NCI-H524 (cell line): Measurements from ENCODE around the gene CD248.
"Not testable (repeated sequence)": the region's sequence is repeated elsewhere in the genome, so short reads cannot be mapped to it uniquely, and the experiment has no call there.

Experiments used
- DNase-seq, 2 experiments: peaks; one replicate each; lab custom pipeline; 2025; lab: John Stamatoyannopoulos, UW

Gene CD248

DNA sequence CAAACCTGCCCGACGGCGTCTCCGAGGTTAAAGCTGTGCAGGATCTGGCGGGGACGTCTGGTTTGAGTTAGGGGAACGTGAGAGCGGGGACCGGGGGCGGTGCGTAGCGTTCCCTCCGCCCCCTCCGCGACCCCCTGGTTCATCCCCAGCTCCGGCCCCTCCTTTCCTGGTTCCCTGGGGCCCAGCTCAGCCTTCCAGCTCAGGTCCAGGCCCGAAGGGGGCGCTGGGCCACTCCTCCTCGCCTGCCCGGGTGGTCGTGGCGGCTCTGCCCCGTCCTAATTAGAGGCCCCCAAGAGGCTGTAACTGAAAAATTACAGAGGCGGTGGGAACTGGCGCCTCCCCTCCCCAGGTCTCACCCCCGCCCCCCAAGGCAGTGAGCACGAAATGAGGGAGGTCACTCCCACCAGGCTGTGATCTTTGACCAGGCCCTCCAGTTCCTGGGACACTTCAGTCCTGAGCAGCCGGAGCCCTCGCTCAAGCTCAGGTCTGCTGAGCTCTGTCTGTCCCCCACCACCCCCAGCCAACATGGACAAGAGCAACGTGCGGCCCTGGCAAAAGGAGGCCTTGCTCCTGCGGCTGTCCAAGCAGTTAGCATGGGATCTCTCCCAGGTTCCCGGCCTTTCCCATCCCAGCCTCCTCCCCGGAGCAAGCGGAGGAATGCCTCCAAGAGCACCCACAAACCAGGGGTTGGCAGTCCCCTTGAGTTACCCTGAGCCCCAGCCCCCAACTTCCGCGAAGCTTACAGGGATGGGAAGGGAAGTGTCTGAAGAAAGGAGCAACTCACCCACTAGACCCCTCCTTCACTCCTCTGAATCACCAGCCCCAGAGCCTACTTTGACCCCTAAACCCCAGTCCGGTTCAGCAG lies 3.3 kb downstream of the CD248 start:
- no peak for DNase-seq

DNA sequence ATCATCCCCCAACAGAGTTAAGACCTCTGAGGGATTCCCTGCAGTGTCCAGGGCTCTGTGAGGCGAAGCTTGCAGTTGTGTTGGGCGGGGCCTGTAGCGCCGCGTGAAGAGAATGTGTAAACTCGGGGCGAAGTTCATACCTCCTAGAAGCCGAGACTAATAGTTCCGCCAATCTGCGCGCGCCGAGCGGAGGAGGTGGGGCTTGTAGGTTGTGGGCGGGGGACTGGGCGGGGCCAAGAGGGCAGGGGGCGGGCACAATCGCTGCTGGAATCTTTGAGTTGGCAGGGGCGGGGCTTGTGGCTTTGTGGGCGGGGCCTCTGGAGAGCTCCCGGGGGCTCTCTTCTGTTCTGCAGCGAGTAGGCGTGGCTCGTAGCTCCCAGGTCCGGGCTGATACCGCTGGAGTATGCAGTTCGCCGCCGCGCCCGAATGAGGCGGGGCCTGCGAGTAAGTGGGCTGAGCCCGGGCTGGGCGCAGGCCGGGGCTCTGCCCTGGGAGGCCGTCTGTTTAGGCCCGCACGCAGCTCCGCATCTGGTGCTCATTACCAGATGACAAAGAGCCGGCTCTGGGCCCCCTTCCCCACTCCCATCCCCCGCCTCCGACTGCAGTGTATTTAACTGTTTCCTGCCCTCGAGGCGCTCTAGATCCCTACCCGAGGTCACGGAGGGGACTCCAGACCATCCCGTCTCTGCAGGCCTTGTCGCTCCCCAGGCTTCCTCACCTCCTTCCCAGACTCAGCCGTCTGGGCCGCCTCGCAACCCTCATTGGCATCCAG lies 4.1 kb downstream of the CD248 start:
- peak; percentile 93 to 97 for DNase-seq

DNA sequence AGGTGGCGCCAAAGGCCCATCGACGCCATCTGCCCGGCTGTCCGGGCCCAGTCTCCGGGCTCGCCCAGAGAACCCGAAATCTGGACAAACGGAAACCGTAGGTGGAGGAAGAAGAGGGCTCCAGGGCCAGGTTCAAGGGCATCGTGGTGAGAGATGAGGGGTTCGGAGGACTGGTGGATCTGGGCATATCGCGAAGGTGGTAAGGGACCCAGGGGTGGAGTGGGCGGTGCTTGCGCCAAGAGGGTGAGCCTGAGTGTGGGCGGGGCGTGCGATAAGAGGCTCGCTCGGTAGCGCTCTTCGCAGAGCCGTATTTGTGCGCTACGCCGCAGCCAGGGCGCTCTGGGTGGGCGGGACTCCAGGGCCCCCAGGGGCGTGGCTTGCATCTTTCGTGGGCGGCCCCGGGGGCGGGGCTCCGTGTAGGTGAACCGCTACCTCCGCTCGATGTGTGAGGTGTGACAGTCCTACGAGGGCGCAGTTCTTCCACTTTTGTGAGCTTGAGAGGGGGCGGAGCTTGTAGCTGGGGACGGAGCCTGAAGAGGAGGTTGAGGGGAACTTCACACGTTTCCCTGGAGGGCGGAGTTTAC lies 4.8 kb downstream of the CD248 start:
- DNase-seq: peak; percentile 92 to 95

DNA sequence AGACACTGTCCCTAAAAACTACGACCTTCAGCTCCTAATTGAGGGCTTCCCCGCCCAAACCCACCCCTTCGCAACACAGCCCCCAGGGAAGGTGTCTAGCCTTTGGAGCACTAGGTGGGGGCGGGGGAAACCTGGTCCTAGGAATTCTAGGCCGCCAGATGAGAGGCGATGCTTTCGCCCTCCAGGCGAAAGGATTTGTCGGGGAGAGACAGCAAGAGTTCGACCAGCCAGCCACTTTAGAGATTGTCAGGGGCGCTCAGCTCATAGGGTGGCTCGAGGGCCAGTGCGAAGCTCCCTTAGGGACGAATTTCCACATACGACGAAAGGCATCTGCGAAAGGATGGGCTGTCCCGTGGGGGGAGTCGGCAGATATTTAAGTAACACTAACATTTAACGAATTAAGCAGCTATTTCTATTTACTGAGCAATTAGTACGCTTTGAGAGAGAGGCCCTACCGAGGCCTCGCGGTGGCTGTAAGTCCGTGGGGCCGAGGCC lies 5.3 kb downstream of the CD248 start:
- no peak for DNase-seq

DNA sequence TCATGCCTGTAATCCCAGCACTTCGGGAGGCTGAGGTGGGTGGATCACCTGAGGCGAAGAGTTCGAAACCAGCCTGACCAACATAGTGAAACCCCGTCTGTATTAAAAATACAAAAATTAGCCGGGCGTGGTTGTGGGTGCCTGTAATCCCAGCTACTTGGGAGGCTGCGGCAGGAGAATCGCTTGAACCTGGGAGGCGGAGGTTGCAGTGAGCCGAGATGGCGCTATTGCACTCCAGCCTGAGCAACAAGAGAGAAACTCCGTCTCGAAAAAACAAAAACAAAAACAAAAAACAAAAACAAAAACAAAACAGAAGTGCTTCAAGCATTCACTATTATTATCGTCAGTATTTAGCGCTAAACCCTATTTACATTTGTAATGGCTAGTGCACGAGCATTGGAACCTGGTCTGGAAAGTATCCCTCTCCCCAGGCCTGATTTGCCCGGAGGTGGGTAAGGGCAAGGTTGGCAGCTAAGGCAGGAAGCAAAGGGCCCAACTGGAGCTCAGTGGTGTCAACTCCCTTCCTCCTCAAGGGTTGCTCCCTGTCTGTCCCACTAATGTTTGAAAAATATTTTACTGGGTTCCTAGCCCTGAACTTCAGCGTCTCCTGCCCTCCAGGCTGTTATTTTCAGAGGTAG lies 5.9 kb downstream of the CD248 start:
- DNase-seq: not testable (repeated sequence)

DNA sequence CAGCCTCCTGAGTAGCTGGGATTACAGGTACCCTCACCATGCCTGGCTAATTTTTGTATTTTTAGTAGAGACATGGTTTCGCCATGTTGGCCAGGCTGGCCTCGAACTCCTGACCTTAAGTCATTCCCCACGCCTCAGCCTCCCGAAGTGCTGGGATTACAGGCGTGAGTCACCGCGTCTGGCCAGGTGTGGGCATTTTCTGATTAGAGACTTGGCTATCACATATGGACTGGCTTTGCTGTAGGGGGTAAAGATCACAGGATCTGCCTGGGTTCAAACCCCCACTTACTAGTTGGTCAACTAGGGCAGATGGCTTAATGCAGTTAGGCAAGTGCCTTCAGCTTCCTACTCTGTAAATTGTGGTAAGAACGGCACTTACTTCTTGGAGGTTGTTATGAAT lies 6.5 kb downstream of the CD248 start:
- no peak for DNase-seq

DNA sequence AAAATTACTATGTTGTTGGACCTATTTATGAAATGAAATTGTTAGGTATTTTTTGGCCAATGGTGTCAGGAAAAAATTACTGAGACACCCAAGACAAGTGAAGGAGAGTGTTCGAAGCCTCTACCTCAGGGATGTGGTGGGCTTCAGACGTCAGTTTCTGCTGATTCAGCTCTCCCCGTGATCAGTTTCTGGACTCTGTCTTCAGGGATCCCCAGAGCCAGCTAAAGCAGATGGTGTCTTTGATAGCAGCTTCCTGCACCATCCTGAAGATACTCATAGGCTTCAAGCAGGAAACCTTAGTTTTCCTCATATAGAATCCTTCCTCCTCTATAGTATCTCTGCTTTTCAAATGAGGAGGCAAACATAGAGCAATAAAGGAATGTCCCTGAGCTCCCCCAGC lies 7.4 kb downstream of the CD248 start:
- DNase-seq: no peak

DNA sequence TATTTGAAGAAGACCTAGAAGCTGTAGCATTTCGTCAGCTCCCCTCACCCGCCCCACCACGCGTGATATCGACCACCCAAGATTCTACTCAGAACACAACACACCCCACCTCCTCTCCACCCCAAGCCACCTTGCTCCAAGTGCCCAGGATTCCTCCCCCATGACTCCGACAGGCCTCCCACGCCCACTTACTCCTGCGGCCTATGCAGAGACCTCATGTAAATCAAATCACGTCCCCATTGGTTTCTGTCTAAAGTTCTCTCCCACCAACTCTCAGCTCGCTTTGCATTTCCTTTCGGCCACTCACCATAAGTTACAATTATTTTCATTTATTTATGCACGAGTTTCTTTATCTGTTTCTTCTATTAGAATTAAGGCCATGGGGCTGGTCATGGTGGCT lies 14.2 kb downstream of the CD248 start:
- no peak for DNase-seq

DNA sequence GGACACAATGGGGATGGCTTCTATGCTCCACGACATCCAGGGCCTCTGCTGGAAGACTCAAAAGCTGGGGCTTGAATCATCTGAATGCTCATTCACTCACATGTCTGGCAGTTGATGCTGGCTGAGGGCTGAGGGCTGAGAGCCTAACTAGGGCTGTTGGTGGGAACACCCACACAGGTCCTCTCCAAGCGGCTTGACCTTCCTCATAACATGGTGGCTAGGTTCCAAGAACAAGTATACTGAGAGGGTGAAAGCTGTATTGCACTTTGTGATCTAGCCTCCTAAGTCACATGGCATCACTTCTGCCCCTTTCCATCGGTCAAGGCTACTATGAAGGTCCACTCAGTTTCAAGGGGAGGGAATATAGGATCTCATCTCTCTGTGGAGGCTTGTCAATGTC lies 17.7 kb downstream of the CD248 start:
- DNase-seq: no peak

DNA sequence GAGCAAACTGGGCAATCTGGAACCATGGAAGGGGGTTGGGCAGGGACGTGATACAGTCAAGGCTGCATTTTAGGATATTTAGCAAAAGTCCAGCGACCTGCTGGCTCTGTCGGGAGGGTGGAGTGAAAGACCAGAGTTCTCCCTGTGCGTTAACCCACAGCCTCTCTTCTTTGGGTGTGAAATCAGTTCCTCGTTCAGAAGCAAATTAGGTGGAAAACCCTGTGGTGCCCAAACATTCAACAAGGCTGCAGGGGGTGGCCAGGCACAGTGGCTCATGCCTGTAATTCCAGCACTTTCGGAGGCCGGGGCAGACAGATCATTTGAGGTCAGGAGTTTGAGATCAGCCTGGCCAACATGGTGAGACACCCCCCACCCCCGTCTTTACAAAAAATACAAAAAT lies 19.2 kb downstream of the CD248 start:
- no peak for DNase-seq

DNA sequence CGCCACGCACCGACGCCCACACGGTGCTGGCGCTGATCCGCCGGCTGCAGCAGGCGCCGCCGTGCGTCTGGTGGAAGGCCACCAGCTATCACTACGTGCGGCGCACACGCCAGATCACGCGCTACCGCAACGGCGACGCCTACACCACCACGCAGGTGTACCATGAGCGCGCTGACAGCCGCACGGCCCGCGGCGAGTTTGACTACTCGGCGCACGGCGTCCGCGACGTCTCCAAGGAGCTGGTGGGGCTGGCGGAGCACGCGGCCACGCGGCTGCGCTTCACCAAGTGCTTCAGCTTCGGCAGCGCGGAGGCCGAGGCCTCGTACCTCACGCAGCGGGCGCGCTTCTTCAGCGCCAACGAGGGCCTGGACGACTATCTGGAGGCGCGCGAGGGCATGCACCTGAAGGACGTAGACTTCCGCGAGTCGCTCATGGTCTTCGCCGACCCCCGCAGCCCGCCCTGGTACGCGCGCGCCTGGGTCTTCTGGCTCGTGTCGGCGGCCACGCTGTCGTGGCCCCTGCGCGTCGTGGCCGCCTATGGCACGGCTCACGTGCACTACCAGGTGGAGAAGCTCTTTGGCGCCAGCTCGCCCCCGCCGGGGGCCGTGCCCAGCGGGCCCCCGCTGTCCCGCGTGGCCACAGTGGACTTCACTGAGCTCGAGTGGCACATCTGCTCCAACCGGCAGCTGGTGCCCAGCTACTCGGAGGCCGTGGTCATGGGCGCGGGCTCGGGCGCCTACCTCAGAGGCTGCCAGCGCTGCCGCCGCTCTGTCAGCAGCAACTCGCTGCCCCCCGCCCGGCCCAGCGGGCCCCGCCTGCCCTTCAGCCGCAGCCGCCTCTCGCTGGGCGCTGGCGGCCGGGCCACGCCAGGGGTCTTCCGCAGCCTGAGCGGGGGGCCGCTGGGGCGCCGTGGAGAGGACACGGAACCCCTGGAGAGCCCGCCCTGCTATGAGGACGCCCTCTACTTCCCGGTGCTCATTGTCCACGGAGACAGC lies 21.9 kb downstream of the CD248 start:
- no peak for DNase-seq

DNA sequence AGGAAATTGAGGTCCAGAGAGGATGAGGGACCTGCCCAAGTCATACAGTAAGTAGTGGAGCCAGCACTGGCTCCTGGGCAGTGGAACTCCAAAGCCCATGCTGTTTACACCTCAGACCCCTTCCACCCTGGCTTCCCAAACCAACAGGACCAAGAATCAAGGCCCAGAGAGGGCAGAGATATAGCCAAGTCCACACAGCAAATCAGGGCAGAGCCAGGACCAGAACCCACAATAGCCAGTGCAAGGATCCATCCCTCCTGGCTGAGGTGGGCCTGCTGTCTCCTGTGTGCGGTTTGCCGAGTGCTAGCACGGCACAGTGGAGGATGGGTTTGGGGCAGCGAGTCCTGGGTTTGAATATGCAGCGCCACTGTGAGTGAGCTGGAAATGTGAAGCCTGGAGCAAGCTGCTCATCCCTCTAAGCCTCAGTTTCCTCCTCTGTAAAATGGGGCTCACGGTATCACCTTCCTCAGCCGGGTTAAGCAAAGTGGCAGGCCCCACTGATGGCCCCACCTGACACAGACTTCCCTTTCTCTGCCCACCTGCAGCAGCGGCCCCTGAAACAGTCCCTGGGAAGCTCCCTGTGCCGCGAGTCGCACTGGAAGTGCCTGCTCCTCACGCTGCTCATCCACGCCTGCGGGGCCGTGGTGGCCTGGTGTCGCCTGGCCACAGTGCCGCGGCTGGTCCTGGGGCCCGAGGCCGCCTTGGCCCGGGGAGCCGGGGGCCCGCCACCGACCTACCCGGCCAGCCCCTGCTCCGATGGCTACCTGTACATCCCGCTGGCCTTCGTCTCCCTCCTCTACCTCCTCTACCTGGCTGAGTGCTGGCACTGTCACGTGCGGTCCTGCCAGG lies 22.8 kb downstream of the CD248 start:
- DNase-seq: no peak

DNA sequence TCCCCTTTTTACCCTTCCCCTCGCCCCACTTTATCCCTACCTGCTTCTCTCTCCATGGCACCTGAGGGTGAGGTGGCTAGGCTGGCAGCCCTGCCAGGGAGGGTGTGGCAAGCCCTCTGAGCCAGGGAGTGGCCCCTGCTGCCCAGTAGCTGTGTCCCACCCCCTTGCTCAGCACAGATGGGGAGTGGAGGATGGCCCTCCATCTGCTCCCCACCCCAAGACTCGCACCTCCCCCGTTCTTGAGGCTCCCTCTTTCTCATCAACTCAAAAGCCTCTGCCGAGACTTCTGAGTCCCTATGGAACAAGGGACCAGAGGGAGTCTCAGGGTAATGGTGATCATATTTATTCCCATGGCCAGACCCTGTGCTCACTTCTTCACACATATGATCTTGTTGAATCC lies 23.5 kb downstream of the CD248 start:
- DNase-seq: no peak

DNA sequence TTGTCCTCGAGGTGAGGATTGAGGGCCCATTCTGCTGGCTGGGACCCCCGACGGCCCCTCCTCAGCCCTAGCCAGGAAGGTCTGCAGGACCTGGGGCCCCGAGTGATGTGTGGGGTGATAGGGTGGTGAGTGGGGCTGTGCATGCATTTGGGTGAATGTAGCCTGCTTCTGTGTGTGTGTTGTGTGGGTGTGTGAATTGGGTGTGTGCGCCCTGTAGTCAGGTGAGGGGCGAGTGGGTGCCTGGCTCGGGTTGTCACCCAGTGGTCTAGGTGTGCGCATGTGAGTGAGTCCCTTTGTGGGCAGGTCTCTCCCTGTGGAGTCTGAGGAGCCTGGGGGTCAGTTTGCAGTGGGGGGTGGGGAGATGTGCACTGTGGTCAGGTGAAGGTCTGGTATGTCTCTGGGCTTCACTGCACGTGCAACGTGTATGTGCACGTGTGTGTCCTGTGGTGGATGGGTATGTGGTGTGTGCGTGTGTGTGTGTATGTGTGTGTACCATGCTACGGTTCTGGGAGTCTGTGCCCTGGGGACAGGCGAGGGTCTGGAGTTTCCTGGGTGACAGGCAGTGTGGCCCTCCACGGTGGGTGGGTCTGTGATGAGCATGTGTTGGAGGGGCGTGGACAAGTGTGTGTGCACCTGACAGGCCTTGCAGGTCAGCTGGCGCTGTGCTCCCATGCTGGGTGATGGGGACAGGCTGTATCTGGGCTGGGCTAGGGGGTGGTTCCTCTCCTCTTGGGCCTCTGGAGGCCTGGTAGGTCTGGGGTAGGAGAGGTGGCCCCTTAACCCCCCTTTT lies 24.1 kb downstream of the CD248 start:
- DNase-seq: no peak

DNA sequence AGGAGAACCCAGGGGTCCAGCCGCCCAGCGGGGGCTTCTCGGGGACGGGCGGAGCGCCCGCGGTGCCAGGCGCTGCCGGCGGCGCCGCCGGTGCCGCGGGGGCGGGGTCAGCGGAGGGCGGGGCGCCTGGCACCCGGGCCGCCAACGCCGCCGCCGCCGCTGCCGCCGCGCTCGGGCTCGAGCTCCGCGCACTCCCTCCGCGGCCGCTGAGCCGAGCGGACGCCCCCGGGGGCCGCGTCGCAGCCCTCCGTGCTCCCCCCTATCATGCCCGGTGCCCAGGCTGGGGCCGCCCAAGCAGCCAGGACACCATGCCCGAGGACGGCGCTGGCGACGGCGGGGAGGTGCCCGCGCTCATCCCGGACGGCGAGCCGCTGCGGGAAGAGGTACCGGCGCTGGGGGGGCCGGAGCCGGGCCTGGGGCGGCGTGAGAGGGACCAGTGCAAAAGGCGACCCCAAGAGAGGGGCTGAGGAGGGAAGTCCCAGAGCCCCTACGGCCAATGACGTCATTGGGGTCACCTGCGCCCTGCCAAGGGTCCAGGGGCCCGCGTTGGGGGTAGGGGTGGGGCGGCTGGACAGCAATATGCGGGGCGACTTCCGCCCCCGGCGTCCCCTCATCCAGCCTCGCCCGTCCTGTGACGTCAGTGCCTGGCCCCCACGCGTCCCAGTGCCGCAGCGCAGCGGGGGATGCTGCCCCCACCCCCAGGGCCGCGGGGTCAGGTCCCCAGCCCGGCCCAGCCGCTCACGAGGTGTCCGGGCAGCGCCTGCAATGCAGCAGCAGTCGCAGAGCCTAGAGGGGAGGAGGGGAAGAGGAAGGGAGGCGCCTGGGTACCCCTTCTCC lies 24.9 kb downstream of the CD248 start, which contains the start of gene TMEM151A:
Gene TMEM151A, plus strand, starts transcription at position 189 of the 837 bp plus-strand sequence. Its CDS starts 120 bp downstream, at position 309.
- no peak for DNase-seq

DNA sequence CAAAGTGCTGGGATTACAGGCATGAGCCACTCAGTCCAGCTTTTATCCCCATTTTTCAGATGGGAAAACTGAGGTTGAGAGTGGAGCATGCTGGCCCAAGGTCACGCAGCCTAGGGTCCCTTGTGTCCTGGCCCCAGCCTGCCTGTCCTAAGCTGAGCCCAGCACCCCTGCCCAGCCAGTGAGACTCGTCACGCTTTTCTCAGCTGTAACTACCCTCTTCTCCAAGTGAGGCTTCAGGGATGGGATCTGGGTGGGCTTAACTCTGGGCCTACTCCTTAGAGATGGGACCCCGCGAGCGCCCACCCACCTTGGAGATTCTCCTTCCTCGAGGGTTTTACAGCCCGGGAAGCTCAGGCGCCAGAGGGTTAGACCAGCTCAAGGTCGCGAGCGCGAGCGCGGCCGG lies 25.5 kb downstream of the CD248 start:
- DNase-seq: no peak

DNA sequence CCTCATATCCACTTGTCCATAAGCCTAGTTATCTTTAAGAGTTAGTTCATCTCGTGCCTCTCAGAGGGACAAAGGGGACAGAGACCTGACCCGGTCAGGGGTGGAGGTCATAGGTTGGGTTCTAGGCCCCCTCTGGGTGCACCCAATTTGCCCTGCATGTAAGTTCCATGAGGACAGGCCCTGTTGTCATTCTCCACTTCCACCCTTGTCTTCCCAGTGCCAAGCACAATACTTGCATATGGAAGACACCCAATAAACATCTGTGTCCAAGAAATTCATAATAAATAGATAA lies 26.6 kb downstream of the CD248 start:
- no peak for DNase-seq

DNA sequence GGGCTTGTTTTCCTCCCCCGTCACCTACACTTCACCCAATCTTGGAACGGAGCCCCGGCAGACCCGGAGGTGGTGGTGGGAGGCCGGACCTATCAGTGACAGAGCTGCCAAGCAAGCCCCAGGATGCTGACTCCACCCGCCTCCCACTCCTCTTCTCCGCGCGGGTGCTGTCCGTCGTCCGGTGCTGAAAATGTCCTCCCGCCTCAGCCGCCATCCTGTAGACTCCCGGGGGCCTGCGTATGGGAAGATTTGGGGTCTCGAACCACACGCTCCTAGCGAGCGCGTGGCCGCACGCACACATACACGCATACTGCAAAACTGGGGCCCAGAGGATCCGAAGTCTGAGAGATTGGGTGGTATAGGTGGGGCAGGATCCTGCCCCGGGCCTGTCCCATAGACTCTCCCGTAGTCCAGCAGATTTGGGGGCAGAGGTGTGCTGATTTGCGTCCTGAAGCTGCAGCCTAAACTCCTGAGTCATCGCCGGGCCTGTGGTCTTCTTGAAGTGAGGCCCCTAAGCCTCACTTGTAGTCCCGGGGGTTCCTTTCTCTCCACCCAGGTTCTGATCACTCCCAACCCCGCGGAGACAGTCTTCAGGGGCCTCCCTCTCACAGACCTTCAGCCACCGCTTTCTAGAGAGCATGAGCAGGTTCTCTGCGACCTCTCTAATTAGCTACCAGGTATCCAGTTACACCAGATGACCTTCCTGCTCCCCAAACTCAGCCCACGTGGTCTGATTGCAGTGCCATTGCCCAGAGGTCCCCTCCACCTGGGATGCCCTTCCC lies 27.1 kb downstream of the CD248 start:
- DNase-seq: no peak
